GM18502 (cell line): ENCODE measurements around the gene CCDC167.

Experiments used
- ATAC-seq: cut with Tn5 transposase; IDR thresholded peaks from one replicate; pipeline ENCODE4 v1.9.1; 2021; ENCODE audit warnings: mild to moderate bottlenecking; ENCODE audit not compliant: unreplicated experiment, poor library complexity

The CCDC167 gene

GRCh38 chr6:37531026-37531425 is 31.3 kb upstream of the CCDC167 start:
- no peak for ATAC-seq

GRCh38 chr6:37530297-37530696 is 30.6 kb upstream of the CCDC167 start:
- ATAC-seq = no peak

- no peak for ATAC-seq
Observed at GRCh38 chr6:37528541-37528940, 28.8 kb upstream of the CCDC167 start.

GRCh38 chr6:37525460-37526357 is 26.0 kb upstream of the CCDC167 start:
- no peak for ATAC-seq

- ATAC-seq = no peak
Observed at GRCh38 chr6:37524970-37525318, 25.3 kb upstream of the CCDC167 start.

- no peak for ATAC-seq
Observed at GRCh38 chr6:37524025-37524969, 24.6 kb upstream of the CCDC167 start.

GRCh38 chr6:37523412-37523811 is 23.7 kb upstream of the CCDC167 start:
- no peak for ATAC-seq

GRCh38 chr6:37522836-37523235 is 23.1 kb upstream of the CCDC167 start:
- no peak for ATAC-seq

- ATAC-seq = no peak
Observed at GRCh38 chr6:37521674-37522073, 22.0 kb upstream of the CCDC167 start.

- no peak for ATAC-seq
Observed at GRCh38 chr6:37520926-37521325, 21.2 kb upstream of the CCDC167 start.

GRCh38 chr6:37519461-37519860 is 19.8 kb upstream of the CCDC167 start:
- no peak for ATAC-seq

- no peak for ATAC-seq
Observed at GRCh38 chr6:37518116-37518515, 18.4 kb upstream of the CCDC167 start.

GRCh38 chr6:37517411-37517812 is 17.7 kb upstream of the CCDC167 start:
- peak; percentile 31 for ATAC-seq

GRCh38 chr6:37516920-37517405 is 17.3 kb upstream of the CCDC167 start:
- ATAC-seq = peak; percentile 7

GRCh38 chr6:37516076-37516919 is 16.6 kb upstream of the CCDC167 start:
- ATAC-seq = peak; percentile 65

- no peak for ATAC-seq
Observed at GRCh38 chr6:37515712-37516075, 16.0 kb upstream of the CCDC167 start.

GRCh38 chr6:37514837-37515236 is 15.1 kb upstream of the CCDC167 start:
- ATAC-seq = no peak

- ATAC-seq = no peak
Observed at GRCh38 chr6:37514321-37514771, 14.7 kb upstream of the CCDC167 start.

- ATAC-seq = no peak
Observed at GRCh38 chr6:37513576-37513975, 13.9 kb upstream of the CCDC167 start.

GRCh38 chr6:37513155-37513554 is 13.5 kb upstream of the CCDC167 start:
- ATAC-seq = no peak
